Stimulated activated CD8-positive, alpha-beta memory T cell treated with anti-CD3 and anti-CD28 coated beads, Interleukin-4, amount 100 ng/mL, for 1 hour (primary cell): ENCODE measurements around the gene PRR3.
"Not testable (repeated sequence)": the region's sequence is repeated elsewhere in the genome, so short reads cannot be mapped to it uniquely, and the experiment has no call there.

Source experiments
- DNase-seq, 2 donors: peaks; one replicate each; pipeline ENCODE4 v3.0.0-alpha.2; 2020; ENCODE audit warnings: low read depth in 2 of 2, low spot score in 1 of 2

Gene PRR3, protein sequence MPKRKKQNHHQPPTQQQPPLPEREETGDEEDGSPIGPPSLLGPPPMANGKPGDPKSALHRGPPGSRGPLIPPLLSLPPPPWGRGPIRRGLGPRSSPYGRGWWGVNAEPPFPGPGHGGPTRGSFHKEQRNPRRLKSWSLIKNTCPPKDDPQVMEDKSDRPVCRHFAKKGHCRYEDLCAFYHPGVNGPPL

DNA sequence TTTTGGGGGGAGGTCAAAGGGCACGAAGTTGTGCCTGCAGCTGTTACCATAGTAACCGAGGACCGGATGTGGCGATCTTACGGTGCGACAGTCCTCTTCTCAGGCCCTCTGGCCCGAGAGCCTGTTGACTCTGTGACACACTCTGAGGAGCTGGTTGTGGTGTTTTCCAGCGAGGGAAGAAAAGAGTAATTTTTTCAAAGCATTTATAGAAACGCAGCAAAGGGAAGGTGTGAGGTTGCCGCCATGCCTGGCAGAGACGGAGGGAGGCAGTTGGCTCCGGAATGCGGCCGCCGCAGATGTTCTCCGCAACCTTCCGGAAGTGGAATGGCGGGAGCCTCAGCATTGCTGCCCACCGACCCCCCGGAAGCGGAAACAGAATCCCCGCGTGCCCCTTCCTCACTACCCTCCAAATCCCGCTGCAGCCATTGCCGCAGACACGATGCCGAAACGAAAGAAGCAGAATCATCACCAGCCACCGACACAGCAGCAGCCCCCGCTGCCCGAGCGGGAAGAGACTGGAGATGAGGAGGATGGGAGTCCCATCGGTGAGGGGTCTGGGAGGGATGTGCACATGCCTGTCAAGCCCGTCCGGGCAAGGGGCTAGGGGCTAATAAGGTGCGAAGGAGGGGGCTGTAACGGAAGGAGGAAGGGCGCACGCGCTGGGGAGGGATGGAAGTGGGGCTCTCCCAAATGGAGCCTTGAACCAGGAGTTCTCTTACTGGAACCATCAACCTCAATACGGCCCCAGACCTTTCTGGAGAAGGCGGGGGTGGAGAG is at the start of gene PRR3:
PRR3 (plus strand) TSS at position 390 of the 777 bp plus-strand sequence; CDS start at position 440, 50 bp downstream.
- peak; percentile 70 to 71 for DNase-seq

DNA sequence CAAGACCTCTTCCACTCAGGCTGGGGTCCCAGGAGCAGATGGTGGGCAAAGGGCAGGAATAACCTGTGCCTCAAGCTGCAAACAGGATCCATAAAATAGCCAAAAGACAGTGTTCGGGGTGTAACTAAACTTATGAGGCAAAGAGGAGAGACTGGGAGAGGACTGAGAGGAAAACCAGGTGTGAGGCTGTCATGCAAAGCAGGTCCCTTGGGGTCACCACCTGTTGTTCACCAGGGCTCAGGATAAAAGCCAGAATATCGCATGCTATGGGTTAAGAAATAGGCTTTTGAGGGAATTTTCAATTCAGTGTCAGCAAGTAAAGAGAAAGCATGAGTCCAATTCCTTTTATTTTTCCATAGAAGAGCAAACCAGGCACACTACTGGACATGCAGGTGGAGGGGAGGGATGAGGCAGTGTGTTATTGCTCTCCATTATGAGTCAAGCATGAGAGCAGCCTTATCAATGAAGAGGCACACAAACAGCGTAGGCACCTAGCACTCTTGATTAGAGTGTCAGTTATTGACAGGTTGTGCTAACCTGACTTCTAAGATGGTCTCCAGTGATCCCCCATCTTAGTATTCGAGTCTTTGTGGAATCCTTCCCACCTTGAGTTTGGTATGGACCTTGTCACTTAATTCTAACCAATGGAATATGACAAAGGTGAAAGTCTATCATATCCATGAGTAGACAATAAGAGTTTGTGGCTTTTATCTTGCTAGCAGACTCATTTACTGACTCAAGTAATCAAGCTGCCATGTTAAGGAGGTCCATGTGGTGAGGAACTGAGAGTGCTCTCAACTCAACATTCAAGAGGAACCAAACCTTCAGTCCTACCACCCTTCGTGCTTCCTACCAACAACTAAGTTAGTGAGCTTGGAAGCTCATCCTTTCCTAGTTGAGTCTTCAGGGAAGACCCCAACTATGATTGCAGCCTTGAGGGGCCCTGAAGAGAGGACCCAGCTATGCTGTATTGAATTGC is 49.0 kb upstream of the PRR3 start:
- no peak for DNase-seq

DNA sequence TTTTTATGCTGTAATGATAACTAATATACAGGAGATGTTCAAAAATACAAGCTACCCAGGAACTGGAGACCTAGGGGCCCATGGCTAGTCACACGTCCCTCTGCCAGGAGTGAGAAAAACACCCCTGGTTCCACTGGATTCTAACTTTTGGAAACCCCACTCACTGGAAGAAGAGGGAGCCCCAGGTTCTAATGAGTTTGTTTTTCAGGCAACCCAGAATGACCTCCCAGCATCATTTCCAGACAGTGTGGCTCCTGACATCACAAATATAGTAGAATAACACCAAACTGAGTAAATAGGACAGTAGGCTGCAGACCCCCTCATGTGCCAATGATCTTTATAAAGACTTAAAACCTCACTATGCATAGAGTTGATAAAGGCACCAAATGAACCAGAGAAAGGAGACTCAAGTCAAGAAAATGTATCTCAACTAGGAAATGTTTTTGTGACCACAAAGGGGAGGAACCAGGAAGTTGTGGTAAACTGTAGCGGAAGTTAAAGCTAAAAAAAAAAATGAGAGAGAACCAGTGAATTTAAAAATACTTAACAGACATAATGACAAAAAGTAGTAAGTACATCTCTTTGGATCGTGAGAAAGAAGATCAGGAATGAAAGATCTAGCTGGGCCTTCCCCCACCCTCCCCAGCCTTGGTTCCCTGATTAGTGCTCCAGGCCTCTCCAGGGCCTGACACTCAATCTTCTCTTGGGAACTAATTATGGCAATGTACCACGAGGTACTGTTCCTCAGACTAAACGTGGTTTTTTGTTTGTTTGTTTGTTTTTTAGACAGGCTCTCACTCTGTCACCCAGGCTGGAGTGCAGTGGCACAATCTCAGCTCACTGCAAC is 48.0 kb upstream of the PRR3 start:
- no peak for DNase-seq

DNA sequence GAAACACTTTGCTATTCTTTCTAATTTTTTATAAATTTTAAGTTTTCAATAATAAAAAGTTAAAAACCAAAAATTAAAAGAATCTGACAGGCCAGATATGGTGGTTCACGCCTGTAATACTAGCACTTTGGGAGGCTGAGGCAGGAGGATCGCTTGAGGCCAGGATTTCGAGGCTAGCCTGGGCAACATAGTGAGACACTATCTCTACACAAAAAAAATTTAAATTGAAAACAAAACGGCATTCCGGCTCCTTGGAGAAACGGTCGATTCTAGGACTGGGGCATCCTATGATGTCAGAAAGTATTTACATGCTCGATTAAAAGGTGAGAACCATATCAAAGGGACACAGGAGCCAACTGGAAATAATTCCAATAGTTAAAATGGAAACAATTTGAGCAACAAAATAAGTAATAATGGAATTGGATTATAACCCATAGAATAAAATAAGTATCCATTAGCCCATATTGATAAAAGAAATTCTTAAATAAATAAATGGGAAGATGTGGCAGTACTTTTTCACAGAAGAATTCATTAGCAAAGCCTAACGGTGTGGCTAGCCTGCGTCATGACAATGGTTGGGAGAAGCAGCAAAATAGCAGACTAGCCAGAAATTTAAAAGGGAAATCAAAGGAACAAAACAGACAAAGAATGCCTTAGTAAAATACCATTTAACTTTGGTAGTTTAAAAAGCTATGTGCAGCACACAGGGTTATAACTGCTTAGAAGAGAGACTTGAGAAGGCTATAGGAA is 46.5 kb upstream of the PRR3 start:
- DNase-seq = no peak

DNA sequence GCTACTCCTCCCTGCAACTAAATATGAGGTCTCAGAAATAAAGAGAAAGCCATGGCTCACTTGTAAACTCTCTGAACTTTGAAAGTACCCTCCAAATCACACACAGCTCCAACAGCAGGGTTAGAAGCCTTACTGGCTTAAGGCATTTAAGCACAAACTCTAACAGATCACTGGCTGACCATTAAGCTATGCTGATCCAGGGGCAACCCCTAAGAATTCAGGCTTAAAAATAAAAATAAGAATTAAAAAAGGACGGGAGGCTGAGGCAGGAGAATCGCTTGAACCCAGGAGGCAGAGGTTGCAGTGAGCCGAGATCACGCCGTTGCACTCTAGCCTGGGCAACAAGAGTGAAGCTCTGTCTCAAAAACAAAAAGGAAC is 45.9 kb upstream of the PRR3 start:
- no peak for DNase-seq

DNA sequence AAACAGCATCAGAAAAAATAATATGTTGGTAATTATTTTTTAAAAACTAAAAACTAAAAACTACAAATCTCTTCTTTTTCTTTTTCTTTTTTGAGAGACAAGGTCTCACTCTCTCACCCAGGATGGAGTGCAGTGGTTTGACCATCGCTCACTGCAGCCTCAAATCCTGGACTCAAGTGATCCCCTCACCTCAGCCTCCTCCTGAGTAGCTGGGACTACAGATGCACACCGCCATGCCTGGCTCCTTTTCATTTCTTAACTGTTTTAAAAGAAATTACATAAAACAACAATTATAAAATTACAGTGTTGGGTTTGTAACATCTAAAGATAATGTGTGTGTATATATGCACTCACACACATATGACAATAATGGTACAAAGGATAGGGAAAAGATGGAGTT is 43.6 kb upstream of the PRR3 start:
- no peak for DNase-seq

DNA sequence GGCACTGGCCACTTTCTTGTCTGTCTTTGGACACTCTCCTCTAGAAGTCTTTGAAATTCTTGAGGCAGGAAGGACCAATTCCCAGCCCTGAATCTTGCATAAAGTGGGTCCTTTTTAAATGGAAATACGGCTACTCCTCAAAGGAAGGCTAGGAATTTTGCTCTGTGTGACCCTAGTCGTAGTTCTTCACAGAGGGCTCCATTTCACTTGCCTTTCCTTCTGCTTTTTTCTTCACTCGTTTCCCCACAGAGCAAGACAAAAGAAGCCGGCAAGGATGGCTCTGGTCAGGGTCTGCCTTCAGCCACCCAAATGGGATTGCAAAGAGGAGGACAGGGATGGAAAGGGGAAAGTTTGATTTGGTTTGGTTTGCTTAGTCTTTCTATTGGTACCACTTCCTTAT is 42.0 kb upstream of the PRR3 start:
- DNase-seq = no peak

DNA sequence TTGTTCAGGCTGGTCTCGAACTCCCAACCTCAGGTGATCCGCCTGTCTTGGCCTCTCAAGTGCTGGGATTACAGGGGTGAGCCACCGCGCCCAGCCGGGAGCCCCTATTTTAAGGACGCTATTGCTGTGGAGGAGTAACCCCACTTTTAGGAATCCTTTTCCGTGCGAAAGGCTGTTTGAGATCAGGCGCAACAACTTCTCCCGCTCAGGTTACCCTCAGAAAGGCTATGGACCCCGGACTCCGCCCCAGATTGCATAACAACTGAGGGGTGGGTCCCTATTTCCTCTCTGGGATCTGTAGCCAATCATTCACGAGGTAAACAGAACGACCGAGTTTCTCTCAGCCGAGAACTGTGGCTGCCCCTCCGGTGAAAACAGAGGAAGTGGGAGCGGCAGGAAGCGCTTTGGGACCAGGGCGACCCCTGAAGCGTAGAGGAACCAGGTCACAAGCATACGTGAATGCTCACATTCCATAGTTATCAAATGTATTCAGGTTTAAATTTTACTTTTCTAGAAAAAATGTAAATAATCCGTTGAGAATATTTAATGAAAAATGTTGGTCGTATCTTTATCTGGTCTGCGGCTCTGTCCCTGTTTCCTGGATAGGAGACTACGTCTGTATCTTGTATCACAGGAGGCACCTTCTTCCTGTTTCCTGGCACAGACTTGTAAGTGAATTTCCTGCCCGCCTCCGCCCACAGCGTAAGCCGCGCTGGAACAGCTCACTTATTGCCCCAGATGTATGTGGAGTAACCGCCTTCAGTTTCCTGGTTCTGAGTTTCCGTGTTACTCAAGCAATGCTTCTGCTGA is 40.9 kb upstream of the PRR3 start:
- peak; percentile 66 to 81 for DNase-seq

DNA sequence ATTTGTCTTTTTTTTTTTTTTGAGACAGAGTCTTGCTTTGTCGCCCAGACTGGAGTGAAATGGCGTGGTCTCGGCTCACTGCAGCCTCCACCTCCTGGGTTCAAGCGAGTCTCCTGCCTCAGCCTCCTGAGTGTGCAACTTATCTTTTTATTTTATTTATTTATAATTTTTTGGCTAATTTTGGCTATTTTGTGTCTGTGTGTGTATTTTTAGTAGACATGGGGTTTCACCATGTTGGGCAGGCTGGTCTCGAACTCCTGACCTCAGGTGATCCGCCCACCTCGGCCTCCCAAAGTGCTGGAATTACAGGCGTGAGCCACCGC is 40.4 kb upstream of the PRR3 start:
- DNase-seq = not testable (repeated sequence)

DNA sequence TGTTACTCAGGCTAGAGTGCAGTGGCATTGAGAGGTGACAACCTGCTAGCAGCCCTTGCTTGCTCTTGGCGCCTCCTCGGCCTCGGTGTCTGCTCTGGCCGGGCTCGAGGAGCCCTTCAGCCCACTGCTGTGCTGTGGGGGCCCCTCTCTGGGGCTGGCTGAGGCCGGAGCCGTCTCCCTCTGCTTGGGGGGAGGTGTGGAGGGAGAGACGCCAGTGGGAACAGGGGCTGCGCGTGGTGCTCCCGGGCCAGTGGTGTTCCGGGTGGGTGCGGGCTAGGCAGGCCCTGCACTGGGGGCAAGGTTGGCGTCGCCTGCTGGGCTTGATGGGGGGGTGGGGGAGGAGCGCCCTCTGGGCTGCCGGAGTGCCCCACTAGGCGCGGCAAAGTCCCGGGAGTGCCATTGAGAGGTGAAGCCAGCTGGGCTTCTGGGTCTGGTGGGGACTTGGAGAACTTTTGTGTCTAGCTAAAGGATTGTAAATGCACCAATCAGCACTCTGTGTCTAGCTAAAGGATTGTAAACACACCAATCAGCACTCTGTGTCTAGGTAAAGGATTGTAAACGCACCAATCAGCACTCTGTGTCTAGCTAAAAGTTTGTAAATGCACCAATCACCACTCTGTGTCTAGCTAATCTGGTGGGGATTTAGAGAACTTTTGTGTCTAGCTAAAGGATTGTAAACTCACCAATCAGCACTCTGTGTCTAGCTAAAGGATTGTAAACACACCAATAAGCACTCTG is 39.2 kb upstream of the PRR3 start:
- not testable (repeated sequence) for DNase-seq

DNA sequence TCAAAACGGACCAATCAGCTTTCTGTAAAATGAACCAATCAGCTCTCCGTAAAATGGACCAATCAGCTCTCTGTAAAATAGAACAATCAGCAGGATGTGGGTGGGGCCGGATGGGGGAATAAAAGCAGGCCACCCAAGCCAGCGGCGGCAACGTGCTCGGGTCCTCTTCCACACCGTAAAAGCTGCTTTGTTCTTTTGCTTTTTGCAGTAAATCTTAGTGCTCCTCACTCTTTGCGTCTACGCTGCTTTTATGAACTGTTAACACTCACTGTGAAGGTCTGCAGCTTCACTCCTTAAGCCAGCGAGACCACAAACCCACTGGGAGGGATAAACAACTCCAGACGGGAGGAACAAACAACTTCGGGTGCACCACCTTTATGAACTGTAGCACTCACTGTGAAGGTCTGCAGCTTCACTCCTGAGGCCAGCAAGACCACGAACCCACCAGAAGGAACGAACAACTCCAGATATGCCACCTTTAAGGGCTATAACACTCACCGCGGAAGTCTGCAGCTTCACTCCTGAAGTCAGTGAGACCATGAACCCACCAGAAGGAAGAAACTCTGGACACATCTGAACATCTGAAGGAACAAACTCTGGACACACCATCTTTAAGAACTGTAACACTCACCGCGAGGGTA is 38.5 kb upstream of the PRR3 start:
- not testable (repeated sequence) for DNase-seq

DNA sequence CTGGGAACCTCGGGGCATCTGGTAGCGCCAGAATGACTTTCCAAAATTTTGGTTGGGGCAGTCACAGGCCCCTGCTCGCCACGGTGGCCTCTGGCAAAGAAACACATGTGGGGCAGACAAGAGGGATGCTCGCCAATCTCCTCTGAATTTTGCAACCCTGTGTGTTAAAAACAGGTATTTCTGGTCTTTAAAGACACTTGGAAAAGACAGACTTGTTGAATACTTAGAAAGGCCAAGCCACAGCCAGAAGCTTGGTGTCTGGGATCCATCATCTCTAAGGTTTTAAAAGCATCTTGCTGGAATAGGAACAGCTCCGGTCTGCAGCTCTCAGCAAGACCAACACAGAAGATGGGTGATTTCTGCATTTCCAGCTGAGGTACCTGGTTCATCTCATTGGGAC is 36.6 kb upstream of the PRR3 start:
- no peak for DNase-seq

DNA sequence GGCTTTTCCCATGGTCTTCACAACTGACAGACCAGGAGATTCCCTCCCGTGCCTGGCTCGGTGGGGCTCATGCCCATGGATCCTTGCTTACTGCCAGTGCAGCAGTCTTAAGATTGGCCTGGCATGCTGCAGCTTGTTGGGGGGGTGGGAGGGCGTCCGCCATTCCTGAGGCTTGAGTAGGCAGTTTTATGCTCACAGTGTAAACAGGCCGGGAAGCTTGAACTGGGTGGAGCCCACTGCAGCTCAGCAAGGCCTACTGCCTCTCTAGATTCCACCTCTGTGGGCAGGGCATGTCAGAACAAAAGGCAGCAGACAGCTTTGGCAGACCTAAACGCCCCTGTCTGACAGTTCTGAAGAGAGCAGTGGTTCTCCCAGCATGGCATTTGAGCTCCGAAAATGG is 36.0 kb upstream of the PRR3 start:
- not testable (repeated sequence) for DNase-seq

DNA sequence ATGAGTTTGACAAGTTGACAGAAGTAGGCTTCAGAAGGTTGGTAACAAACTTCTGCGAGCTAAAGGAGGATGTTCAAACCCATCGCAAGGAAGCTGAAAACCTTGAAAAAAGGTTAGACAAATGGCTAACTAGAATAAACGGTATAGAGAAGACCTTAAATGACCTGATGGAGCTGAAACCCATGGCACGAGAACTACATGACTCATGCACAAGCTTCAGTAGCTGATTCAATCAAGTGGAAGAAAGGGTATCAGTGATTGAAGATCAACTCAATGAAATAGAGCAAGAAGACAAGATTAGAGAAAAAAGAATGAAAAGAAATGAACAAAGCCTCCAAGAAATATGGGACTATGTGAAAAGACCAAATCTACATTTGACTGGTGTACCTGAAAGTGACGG is 35.1 kb upstream of the PRR3 start:
- not testable (repeated sequence) for DNase-seq

DNA sequence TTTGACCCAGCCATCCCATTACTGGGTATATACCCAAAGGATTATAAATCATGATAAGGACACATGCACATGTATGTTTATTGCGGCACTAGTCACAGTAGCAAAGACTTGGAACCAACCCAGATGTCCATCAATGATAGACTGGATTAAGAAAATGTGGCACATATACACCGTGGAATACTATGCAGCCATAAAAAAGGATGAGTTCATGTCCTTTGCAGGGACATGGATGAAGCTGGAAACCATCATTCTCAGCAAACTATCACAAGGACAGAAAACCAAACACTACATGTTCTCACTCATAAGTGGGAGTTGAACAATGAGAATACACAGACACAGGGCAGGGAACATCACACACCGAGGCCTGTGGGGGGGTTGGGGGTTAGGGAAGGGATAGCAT is 30.7 kb upstream of the PRR3 start:
- not testable (repeated sequence) for DNase-seq

DNA sequence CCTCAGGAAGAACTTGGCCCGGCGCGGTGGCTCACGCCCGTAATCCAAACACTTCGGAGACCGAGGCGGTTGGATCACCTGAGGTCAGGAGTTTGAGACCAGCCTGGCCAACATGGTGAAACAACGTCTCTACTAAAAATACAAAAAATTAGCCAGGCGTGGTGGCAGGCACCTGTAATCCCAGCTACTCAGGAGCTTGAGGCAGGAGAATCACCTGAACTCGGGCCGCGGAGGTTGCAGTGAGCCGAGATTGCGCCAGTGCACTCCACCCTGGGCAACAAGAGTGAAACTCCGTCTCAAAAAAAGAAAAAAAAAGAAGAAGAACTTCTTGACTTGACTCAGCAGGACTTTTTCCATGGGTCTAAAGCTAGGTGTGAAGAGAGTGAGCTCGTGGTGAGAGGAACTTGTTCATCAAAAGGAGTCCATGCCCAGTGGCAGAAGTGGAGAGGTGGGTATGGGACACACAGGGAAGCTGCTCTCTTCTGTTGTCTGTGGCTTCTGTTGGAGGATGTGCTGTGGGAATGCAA is 27.7 kb upstream of the PRR3 start:
- not testable (repeated sequence) for DNase-seq

DNA sequence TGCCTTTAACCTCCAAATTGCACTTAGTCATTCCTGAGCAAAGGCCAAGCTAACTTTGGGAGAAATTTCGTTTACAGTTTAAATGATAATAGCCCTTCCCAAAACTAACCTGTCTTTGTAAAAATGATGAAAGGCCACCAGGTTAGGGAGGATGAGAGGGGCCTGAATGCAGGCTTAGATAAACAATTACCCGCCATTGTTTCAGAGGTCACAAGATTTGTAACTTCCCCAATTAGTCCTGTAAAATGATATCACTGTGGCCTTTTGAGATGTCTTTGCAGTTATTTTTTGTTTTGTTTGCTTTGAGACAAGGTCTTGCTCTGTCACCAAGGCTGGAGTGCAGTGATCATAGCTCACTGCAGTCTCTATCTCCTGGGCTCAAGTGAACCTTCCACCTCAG is 27.1 kb upstream of the PRR3 start:
- DNase-seq = no peak
